ENCODE data around the gene LDB3. TPM values are rescaled to one million over a fixed set of nuclear protein-coding genes. Genes with fewer than 3 reads are reported as not detected.

Gene LDB3
- total and polyA plus RNA-seq, 4 donors, result 0.66 to 4.3 (median 2.4) TPM

DNA sequence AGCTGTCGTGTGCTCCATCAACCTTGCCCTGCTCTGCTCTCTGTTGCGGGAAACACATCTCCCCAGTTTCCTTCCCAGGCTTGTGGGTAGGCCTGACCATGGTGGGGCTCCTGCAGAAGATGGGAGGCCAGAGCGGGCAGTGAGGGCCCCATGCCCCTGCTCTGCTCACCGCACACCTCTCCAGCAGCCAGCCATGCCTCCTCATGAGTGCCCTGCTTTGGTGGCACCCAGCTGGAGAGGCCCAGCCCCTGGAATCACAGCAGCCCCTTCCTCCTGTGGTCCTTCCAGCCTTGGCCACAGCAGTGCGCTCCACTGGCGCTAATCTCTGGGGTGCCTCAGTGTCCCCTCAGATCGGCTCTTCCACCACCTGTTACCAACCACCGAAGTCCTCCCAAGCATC is 18.2 kb upstream of the LDB3 start:
- DNase-seq (ENCODE audit: low read depth in 4 of 6, low spot score in 6 of 6), result no peak

GRCh38 chr10:86651021-86651471 is 17.3 kb upstream of the LDB3 start:
- WGBS (ENCODE audit: insufficient coverage), result 94% methylated on average over 5 of the region's 8 CpGs
- peaks cover 15% of the 10 kb centered on the region for H3K4me1 ChIP-seq (ENCODE audit: control insufficient read depth, insufficient read depth, low read length)
- H3K27me3 ChIP-seq (ENCODE audit: control insufficient read depth, insufficient read depth, low read length), result no peaks in the 10 kb centered on the region

More for the DNA sequence above, 18.2 kb upstream of the LDB3 start:
- Histone ChIP-seq H3K4me3 (ENCODE audit: low read depth, low read length) (no peak overlapping the region), H3K9me3 (ENCODE audit: control insufficient read depth, insufficient read depth, low read length) (no peaks in the 10 kb centered on the region), H3K4me1 (ENCODE audit: control insufficient read depth, insufficient read depth, low read length) (peaks cover 15% of the 10 kb centered on the region), H3K27ac (ENCODE audit: low read depth, low read length) (no peak overlapping the region), H3K27me3 (ENCODE audit: control insufficient read depth, insufficient read depth, low read length) (no peaks in the 10 kb centered on the region), H3K36me3 (ENCODE audit: control insufficient read depth, insufficient read depth, low read length) (no peaks in the 10 kb centered on the region)
- WGBS (ENCODE audit: insufficient coverage), result 99% methylated on average over 7 of the region's 8 CpGs

DNA sequence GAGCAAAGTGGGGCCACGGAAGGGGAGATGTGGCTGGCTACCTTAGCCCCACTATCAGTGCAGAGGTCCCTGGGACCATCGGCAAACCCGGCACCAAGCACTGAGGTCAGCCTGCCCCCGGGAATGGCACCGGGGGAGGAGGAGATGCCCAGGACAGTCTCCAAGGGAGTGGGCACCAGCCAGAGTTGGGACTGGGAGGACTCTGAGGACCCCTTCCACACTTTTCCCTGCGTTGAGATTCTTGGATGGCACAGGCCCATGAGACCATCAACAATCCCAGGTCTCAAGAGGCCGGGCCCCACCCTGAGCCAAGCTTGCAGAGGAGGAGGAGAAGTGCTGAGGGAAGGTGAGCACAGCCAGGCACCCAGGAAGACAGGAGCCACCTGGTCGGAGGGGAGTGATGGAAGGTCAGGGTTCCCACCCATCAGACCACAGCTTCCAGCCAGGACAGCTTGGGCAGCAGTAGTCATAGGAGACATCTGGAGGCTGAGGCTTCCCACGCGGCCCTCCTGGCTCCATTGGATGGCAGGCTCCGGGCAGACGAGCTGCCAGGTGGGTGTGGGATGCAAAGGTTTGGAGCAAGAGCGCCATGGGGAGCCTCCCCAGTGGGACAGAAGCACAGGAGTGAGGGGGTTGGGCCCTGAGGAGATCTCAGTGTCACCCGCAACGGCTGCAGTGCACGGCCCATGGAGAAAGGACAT is 16.5 kb upstream of the LDB3 start:
- Histone ChIP-seq H3K9me3 (ENCODE audit: control insufficient read depth, insufficient read depth, low read length) (no peaks in the 10 kb centered on the region), H3K27ac (ENCODE audit: low read depth, low read length) (no peak overlapping the region), H3K4me1 (ENCODE audit: control insufficient read depth, insufficient read depth, low read length) (peaks cover 15% of the 10 kb centered on the region), H3K4me3 (ENCODE audit: low read depth, low read length) (no peak overlapping the region), H3K27me3 (ENCODE audit: control insufficient read depth, insufficient read depth, low read length) (no peaks in the 10 kb centered on the region), H3K36me3 (ENCODE audit: control insufficient read depth, insufficient read depth, low read length) (no peaks in the 10 kb centered on the region)
- no peak for DNase-seq (ENCODE audit: low read depth in 4 of 6, low spot score in 6 of 6)
- 94% methylated on average over 14 of the region's 16 CpGs for WGBS (ENCODE audit: insufficient coverage)

More at GRCh38 chr10:86651021-86651471, 17.3 kb upstream of the LDB3 start:
- Histone ChIP-seq H3K9me3 (ENCODE audit: control insufficient read depth, insufficient read depth, low read length) (no peaks in the 10 kb centered on the region), H3K36me3 (ENCODE audit: control insufficient read depth, insufficient read depth, low read length) (no peaks in the 10 kb centered on the region), H3K4me3 (ENCODE audit: low read depth, low read length) (no peak overlapping the region), H3K27ac (ENCODE audit: low read depth, low read length) (no peak overlapping the region)
- DNase-seq (ENCODE audit: low read depth in 4 of 6, low spot score in 6 of 6), result no peak

DNA sequence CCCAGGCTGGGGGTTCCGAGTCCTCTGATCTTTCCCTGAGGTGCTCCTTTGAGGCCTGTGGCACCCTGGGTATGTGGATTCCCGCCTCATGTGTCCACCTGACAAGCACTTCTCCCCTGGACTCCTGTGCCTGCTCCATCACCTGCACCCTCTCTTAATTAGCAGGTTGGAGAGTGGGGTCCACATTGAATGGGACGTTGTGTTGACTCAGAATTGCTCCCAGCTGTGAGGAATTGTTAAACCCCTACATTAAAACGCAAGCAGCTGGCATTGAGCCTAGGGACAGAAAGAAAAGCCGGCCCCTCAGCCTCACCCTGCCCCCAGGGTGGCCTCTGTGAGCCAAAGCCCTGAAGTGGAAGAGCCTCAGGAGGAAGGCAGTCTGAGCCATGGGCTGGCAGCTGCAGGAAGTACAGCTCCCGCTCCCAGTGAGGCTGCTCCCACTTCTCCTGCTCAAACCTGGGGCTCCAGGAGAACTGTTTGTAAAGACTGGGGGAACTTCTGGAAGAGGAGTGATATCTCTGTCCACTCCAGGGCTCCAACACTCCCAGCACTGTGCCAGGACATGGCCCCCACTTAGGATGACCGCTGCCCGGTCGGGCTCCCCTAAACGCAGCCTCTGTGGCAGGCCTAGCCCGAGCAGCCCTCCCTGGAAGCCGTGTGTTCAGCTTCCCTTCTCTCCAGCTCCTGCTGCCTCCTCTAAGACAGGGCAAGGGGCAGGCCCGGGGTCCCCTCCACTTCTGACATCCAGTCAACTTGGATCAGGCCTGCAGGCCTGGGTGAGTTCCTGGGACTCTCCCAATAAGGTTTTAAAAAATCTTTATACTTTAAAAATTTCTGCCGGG is 15.7 kb upstream of the LDB3 start:
- no peak overlapping the region for H3K4me3 ChIP-seq (ENCODE audit: low read depth, low read length)
- H3K36me3 ChIP-seq (ENCODE audit: control insufficient read depth, insufficient read depth, low read length), result no peaks in the 10 kb centered on the region
- H3K27ac ChIP-seq (ENCODE audit: low read depth, low read length), result no peak overlapping the region
- DNase-seq (ENCODE audit: low read depth in 4 of 6, low spot score in 6 of 6), result peak in 1 of 6 donors; percentile 21
- H3K4me1 ChIP-seq (ENCODE audit: control insufficient read depth, insufficient read depth, low read length), result peaks cover 15% of the 10 kb centered on the region
- H3K27me3 ChIP-seq (ENCODE audit: control insufficient read depth, insufficient read depth, low read length), result no peaks in the 10 kb centered on the region
- WGBS (ENCODE audit: insufficient coverage), result 69% methylated on average over 11 of the region's 14 CpGs
- no peaks in the 10 kb centered on the region for H3K9me3 ChIP-seq (ENCODE audit: control insufficient read depth, insufficient read depth, low read length)

GRCh38 chr10:86653379-86653778 is 14.9 kb upstream of the LDB3 start:
- H3K27ac ChIP-seq (ENCODE audit: low read depth, low read length), result no peak overlapping the region
- no peaks in the 10 kb centered on the region for H3K36me3 ChIP-seq (ENCODE audit: control insufficient read depth, insufficient read depth, low read length)
- no peak overlapping the region for H3K4me3 ChIP-seq (ENCODE audit: low read depth, low read length)
- DNase-seq (ENCODE audit: low read depth in 4 of 6, low spot score in 6 of 6), result no peak
- peaks cover 14% of the 10 kb centered on the region for H3K4me1 ChIP-seq (ENCODE audit: control insufficient read depth, insufficient read depth, low read length)
- 100% methylated on average over 1 of the region's 3 CpGs for WGBS (ENCODE audit: insufficient coverage)
- no peaks in the 10 kb centered on the region for H3K9me3 ChIP-seq (ENCODE audit: control insufficient read depth, insufficient read depth, low read length)
- no peaks in the 10 kb centered on the region for H3K27me3 ChIP-seq (ENCODE audit: control insufficient read depth, insufficient read depth, low read length)

DNA sequence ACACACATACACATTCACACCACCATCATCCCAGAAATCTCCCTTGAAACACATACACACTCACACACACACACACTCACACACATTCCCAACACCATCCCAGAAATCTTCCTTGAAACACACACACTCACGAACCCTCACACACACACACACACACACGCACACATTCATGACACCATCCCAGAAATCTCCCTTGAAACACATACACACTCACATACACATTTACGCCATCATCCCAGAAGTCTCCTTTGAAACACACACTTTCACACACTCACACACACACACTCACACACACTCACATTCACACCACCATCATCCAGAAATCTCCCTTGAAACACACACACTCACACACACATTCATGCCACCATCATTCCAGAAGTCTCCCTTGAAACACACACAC is 14.3 kb upstream of the LDB3 start:
- Histone ChIP-seq H3K4me3 (ENCODE audit: low read depth, low read length) (no peak overlapping the region), H3K4me1 (ENCODE audit: control insufficient read depth, insufficient read depth, low read length) (peaks cover 8% of the 10 kb centered on the region)
- 94% methylated on average over 3 of the region's 3 CpGs for WGBS (ENCODE audit: insufficient coverage)

DNA sequence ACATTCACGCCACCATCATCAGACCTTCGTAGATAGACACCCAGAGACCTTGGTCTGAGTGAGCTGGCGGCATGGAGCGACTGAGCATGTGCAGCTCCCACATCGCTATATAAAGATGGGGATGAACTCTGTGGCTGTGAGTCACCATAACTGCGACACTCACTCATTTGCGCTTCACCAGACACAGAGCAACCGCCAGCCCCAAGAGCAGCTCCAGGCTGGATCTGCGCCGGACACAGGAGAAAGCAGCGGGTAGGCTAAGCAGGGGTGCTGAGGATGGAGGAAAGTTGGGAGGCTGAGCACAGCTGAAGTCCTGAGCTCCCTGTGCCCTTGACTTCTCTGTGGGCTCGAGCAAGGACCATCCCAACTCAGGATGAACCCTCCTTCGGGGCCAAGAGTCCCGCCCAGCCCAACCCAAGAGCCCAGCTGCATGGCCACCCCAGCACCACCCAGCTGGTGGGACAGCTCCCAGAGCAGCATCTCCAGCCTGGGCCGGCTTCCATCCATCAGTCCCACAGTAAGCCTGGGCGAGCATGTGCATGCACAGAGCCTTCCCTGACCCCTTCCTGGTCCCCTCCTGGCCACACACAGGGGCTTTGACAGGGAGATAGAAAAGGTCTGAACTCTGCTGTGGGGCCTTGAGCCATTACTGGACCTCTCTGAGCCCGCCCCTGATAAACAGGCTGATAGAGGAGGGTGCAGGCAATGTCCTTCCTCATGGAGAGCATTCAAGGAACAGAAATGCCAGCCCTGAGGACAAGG is 13.7 kb upstream of the LDB3 start, which contains the start of gene OPN4:
OPN4 (plus strand) TSS at position 137 of the 762 bp plus-strand sequence; CDS start at position 374, 237 bp downstream.
- DNase-seq (ENCODE audit: low read depth in 4 of 6, low spot score in 6 of 6), result peak in 1 of 6 donors; percentile 42
- Histone ChIP-seq H3K4me1 (ENCODE audit: control insufficient read depth, insufficient read depth, low read length) (peaks cover 7% of the 10 kb centered on the region), H3K9me3 (ENCODE audit: control insufficient read depth, insufficient read depth, low read length) (no peaks in the 10 kb centered on the region), H3K27me3 (ENCODE audit: control insufficient read depth, insufficient read depth, low read length) (no peaks in the 10 kb centered on the region), H3K36me3 (ENCODE audit: control insufficient read depth, insufficient read depth, low read length) (no peaks in the 10 kb centered on the region), H3K27ac (ENCODE audit: low read depth, low read length) (no peak within 1 kb of the TSS), H3K4me3 (ENCODE audit: low read depth, low read length) (no peak within 1 kb of the TSS)
- WGBS (ENCODE audit: insufficient coverage), result 90% methylated on average over 14 of the region's 17 CpGs

More for the DNA sequence above, 14.3 kb upstream of the LDB3 start:
- DNase-seq (ENCODE audit: low read depth in 4 of 6, low spot score in 6 of 6), result no peak
- Histone ChIP-seq H3K27me3 (ENCODE audit: control insufficient read depth, insufficient read depth, low read length) (no peaks in the 10 kb centered on the region), H3K9me3 (ENCODE audit: control insufficient read depth, insufficient read depth, low read length) (no peaks in the 10 kb centered on the region), H3K27ac (ENCODE audit: low read depth, low read length) (no peak overlapping the region), H3K36me3 (ENCODE audit: control insufficient read depth, insufficient read depth, low read length) (no peaks in the 10 kb centered on the region)

DNA sequence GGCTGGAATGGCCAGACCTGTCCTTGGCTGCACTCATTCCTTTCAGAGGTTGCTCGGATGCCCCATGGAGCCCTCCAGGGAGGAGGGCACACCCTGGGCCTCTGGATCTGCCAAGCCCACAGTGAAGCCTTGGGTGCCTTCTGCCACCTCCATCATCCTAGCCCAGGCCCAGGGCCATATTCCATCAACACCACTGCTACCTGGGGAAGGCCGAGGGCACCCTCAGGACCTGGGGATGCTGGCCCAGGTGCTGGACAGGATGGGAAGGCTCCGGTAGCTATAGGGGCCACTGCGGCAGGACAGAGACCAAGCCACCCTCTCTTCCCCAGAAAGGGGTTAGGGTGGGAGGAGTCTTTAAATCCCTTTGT is 13.2 kb upstream of the LDB3 start:
- no peaks in the 10 kb centered on the region for H3K27me3 ChIP-seq (ENCODE audit: control insufficient read depth, insufficient read depth, low read length)
- no peak for DNase-seq (ENCODE audit: low read depth in 4 of 6, low spot score in 6 of 6)
- H3K9me3 ChIP-seq (ENCODE audit: control insufficient read depth, insufficient read depth, low read length), result no peaks in the 10 kb centered on the region
- 87% methylated on average over 2 of the region's 4 CpGs for WGBS (ENCODE audit: insufficient coverage)
- H3K4me1 ChIP-seq (ENCODE audit: control insufficient read depth, insufficient read depth, low read length), result peaks cover 7% of the 10 kb centered on the region
- no peak overlapping the region for H3K27ac ChIP-seq (ENCODE audit: low read depth, low read length)
- no peak overlapping the region for H3K4me3 ChIP-seq (ENCODE audit: low read depth, low read length)
- H3K36me3 ChIP-seq (ENCODE audit: control insufficient read depth, insufficient read depth, low read length), result no peaks in the 10 kb centered on the region

- H3K27me3 ChIP-seq (ENCODE audit: control insufficient read depth, insufficient read depth, low read length), result no peaks in the 10 kb centered on the region
- WGBS (ENCODE audit: insufficient coverage), result 98% methylated on average over 3 of the region's 3 CpGs
- no peaks in the 10 kb centered on the region for H3K36me3 ChIP-seq (ENCODE audit: control insufficient read depth, insufficient read depth, low read length)
- peaks cover 7% of the 10 kb centered on the region for H3K4me1 ChIP-seq (ENCODE audit: control insufficient read depth, insufficient read depth, low read length)
- no peak overlapping the region for H3K27ac ChIP-seq (ENCODE audit: low read depth, low read length)
- no peak overlapping the region for H3K4me3 ChIP-seq (ENCODE audit: low read depth, low read length)
- no peak for DNase-seq (ENCODE audit: low read depth in 4 of 6, low spot score in 6 of 6)
- H3K9me3 ChIP-seq (ENCODE audit: control insufficient read depth, insufficient read depth, low read length), result no peaks in the 10 kb centered on the region
Observed at GRCh38 chr10:86655596-86655995, 12.7 kb upstream of the LDB3 start.

Measured in spinal cord (tissue), 10 donors.